Measurements from ENCODE around the gene PTPRT. TPM values are rescaled to one million over a fixed set of nuclear protein-coding genes. Genes with fewer than 3 reads are reported as not detected.

The PTPRT gene
- total and polyA plus RNA-seq, 2 of the 4 experiments (the other 2 are of a cell fraction): not detected

DNA sequence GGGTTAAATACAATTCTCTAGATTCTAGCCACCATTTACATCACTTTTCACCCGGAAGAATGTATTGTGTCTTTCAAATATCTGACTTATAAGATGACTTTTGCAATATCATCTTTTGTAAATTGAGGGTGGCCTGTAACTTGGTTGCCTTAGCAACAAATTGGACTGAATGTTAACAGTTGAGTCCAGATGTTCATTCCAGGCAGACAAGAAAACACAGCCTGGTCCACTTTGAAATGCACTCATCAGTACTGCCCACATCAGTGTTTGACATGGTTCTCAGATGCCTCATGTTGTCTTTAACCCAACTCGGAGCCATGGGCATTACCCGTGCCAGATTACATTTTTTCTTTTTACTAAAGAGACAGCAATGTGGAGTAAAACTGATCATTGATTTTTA is 789.9 kb downstream of the PTPRT start:
- no peak overlapping the region for H3K14ac ChIP-seq (replicated peaks; ENCODE audit: low read depth, low read length)
- ChIA-PET CTCF (no interaction called here), POLR2A (ENCODE audit: unreplicated experiment) (no interaction called here)
- ATAC-seq (ENCODE audit: low read depth) (no peak), DNase-seq (no peak)
- TF ChIP-seq POLR2A (IDR thresholded peaks at IDR 0.05; ENCODE audit: low read depth, low read length) (no peak), SMC3 (IDR thresholded peaks at IDR 0.05; ENCODE audit: low read depth, low read length) (no peak), BHLHE40 (IDR thresholded peaks at IDR 0.05; ENCODE audit: low read depth, low read length) (no peak), MAZ (IDR thresholded peaks at IDR 0.05; ENCODE audit: borderline replicate concordance, low read depth, low read length) (no peak), NFE2L2 (IDR thresholded peaks at IDR 0.05; ENCODE audit: low read depth, low read length) (no peak), CHD1 (IDR thresholded peaks at IDR 0.05; ENCODE audit: low read depth, low read length) (no peak)
- dilution Hi-C loops (cut with HindIII; ENCODE audit: low sequenced_read_pairs, unreplicated experiment) (no loop called here), intact Hi-C loops (cut with micrococcal nuclease) (loop anchor here (10.0 kb wide), 1 partner anchor 535 kb away; no protein-coding TSS in a partner anchor), in situ Hi-C loops (cut with MboI; ENCODE audit: low sequenced_read_pairs) (no loop called here)
- H2AK5ac ChIP-seq (ENCODE audit: low read depth, low read length): no peak overlapping the region
- no peaks in the 10 kb centered on the region for H3K36me3 ChIP-seq (ENCODE audit: control insufficient read depth, insufficient read depth, low read length)
- no peak overlapping the region for H2AK9ac ChIP-seq (replicated peaks; ENCODE audit: low read depth, low read length, poor library complexity)
- BruUV-seq (replicated peaks): no TSS peak
- no peaks in the 10 kb centered on the region for H3K9me1 ChIP-seq (ENCODE audit: insufficient read depth, low read length)
- no peaks in the 10 kb centered on the region for H3K27me3 ChIP-seq (ENCODE audit: control insufficient read depth, insufficient read depth, low read length)
- no peak overlapping the region for H4K8ac ChIP-seq (ENCODE audit: low read depth in 2 of 2, low read length in 2 of 2)
- no peak overlapping the region for H2BK5ac ChIP-seq (ENCODE audit: low read depth, low read length, poor library complexity, severe bottlenecking)
- H3K18ac ChIP-seq (ENCODE audit: low read depth, low read length): no peak overlapping the region
- no peak overlapping the region for H3K9ac ChIP-seq (ENCODE audit: low read depth, low read length)
- H2BK20ac ChIP-seq (ENCODE audit: low read depth, low read length): no peak overlapping the region
- no peak overlapping the region for H2AFZ ChIP-seq (replicated peaks; ENCODE audit: low read length, poor library complexity)
- H3K4me1 ChIP-seq (ENCODE audit: control insufficient read depth, insufficient read depth, low read length): no peaks in the 10 kb centered on the region
- no peak overlapping the region for H3K4me3 ChIP-seq (ENCODE audit: insufficient read depth, low read depth, low read length)
- no peak overlapping the region for H4K5ac ChIP-seq (ENCODE audit: low read depth, low read length)
- H4K91ac ChIP-seq (ENCODE audit: insufficient read depth, low read depth, low read length): no peak overlapping the region
- no CpG with 5 or more reads among the region's 3 CpGs for WGBS, 2 experiments (ENCODE audit: extremely low coverage in 2 of 2, insufficient read length in 1 of 2)
- H3K27ac ChIP-seq (ENCODE audit: insufficient read depth, low read length): no peak overlapping the region
- no peak overlapping the region for H2BK15ac ChIP-seq (ENCODE audit: low read depth, low read length)
- H3K23ac ChIP-seq (ENCODE audit: low read depth, low read length): no peak overlapping the region
- no peak overlapping the region for H3K56ac ChIP-seq (ENCODE audit: extremely low read depth, insufficient read depth, low read length)
- H3K4me2 ChIP-seq (ENCODE audit: low read depth, low read length): no peak overlapping the region
- no peak overlapping the region for H3K4ac ChIP-seq (ENCODE audit: low read depth, low read length)
- H3K79me1 ChIP-seq (ENCODE audit: low read depth in 1 of 2, low read length in 2 of 2): no peaks in the 10 kb centered on the region
- no peak overlapping the region for H2BK120ac ChIP-seq (ENCODE audit: low read depth, low read length)
- H4K20me1 ChIP-seq (ENCODE audit: insufficient read depth, low read length): no peaks in the 10 kb centered on the region
- peaks cover 17% of the 10 kb centered on the region for H3K9me3 ChIP-seq (ENCODE audit: control insufficient read depth, insufficient read depth, low read length)

Data from IMR-90 (cell line).